Small intestine (tissue), 7 donors: ENCODE data around the gene ANKS6. TPM values are rescaled to one million over a fixed set of nuclear protein-coding genes. Genes with fewer than 3 reads are reported as not detected.

Experiments used
- DNase-seq, 2 donors: peaks; one replicate each; pipeline versions ENCODE4 v3.0.0 to v3.0.0-alpha.2; 2013
- FAIRE-seq: peaks from 2 replicates; lab custom pipeline; 2012; peaks lifted over from hg19 to GRCh38; lab: Jason Lieb, UNC
- H3K27ac ChIP-seq, 3 donors: one replicate each; pipeline ENCODE4 v1.5.1; 2013; ENCODE audit warnings: low read length in 2 of 3, mild to moderate bottlenecking in 2 of 3, control low read depth in 1 of 3, inconsistent platforms in 1 of 3, low read depth in 1 of 3, moderate library complexity in 1 of 3
- H3K27me3 ChIP-seq, 3 donors: one replicate each; pipeline ENCODE4 v1.6.1; 2013; ENCODE audit warnings: low read length in 3 of 3, inconsistent platforms in 1 of 3; ENCODE audit not compliant: control insufficient read depth in 3 of 3, insufficient read depth in 3 of 3
- H3K36me3 ChIP-seq, 3 donors: one replicate each; pipeline ENCODE4 v1.6.1; 2013; ENCODE audit warnings: low read length in 3 of 3, inconsistent platforms in 1 of 3, low read depth in 1 of 3, mild to moderate bottlenecking in 1 of 3, moderate library complexity in 1 of 3; ENCODE audit not compliant: control insufficient read depth in 3 of 3, insufficient read depth in 2 of 3
- H3K4me1 ChIP-seq, 3 donors: one replicate each; pipeline ENCODE4 v1.6.1; 2013; ENCODE audit warnings: low read length in 2 of 3, inconsistent platforms in 1 of 3, low read depth in 1 of 3, mild to moderate bottlenecking in 1 of 3, moderate library complexity in 1 of 3; ENCODE audit not compliant: control insufficient read depth in 3 of 3, insufficient read depth in 2 of 3
- H3K4me3 ChIP-seq, 3 donors: one replicate each; pipeline ENCODE4 v1.5.1; 2013; ENCODE audit warnings: low read length in 3 of 3, control low read depth in 1 of 3, inconsistent platforms in 1 of 3, low read depth in 1 of 3, mild to moderate bottlenecking in 1 of 3, moderate library complexity in 1 of 3
- H3K9me3 ChIP-seq, 2 donors: one replicate each; pipeline ENCODE4 v1.6.1; 2013; ENCODE audit warnings: low read depth in 1 of 2, low read length in 1 of 2; ENCODE audit not compliant: control insufficient read depth in 2 of 2, insufficient read depth in 1 of 2
- WGBS, 3 donors: extraction: QIAGEN DNeasy Blood & Tissue Kit; methylation state at CpG; one replicate each; pipeline ENCODE4 v1.1.7; 2013; 5-methylcytosine and 5-hydroxymethylcytosine counted together
- polyA plus RNA-seq, 4 donors: library from polyadenylated mRNA; stranded (reverse) in 3 of 4; unstranded in 1 of 4; fragments of 200-250 nt in 3 of 4; fragments of 120-200 nt in 1 of 4; gene quantifications; one replicate each; pipeline versions ENCODE4 v1.2.1 to v1.2.3, GENCODE V29; 2013
- donor health status: healthy with polysubstance abuse.
- donor health status: control.
- donor health status: control.
- donor health status: Bipolar disorder and iron deficiency.
- donor health status: healthy.

The ANKS6 gene
- polyA plus RNA-seq, 4 donors = 17.3 to 33.3 (median 19.3) TPM

GRCh38 chr9:98700801-98701200, 95.6 kb downstream of the ANKS6 start:
- Histone ChIP-seq H3K4me3 (no peak overlapping the region), H3K27me3 (peaks cover 0 to 2% (median 0%) of the 10 kb centered on the region in 3 donors), H3K27ac (no peak overlapping the region), H3K4me1 (peaks cover 0 to 5% (median 0%) of the 10 kb centered on the region in 3 donors), H3K9me3 (peaks cover 0 to 11% of the 10 kb centered on the region in 2 donors), H3K36me3 (no peaks in the 10 kb centered on the region)
- DNase-seq (no peak), FAIRE-seq (no peak)
- WGBS, 3 donors = 37 to 53% (median 45%) methylated on average over 4 of the region's 4 CpGs

GRCh38 chr9:98698856-98699255, 97.5 kb downstream of the ANKS6 start:
- no peak for DNase-seq
- Histone ChIP-seq H3K27ac (no peak overlapping the region), H3K27me3 (no peaks in the 10 kb centered on the region), H3K36me3 (no peaks in the 10 kb centered on the region), H3K4me3 (no peak overlapping the region), H3K9me3 (peaks cover 0 to 11% of the 10 kb centered on the region in 2 donors), H3K4me1 (peaks cover 0 to 5% (median 0%) of the 10 kb centered on the region in 3 donors)
- WGBS, 3 donors = 79 to 83% (median 82%) methylated on average over 6 of the region's 6 CpGs
- no peak for FAIRE-seq

- 82 to 95% (median 90%) methylated on average over 2 of the region's 2 CpGs for WGBS, 3 donors
These were observed 101.4 kb downstream of the ANKS6 start for GRCh38 chr9:98694943-98695342.

GRCh38 chr9:98692392-98692791, 104.0 kb downstream of the ANKS6 start:
- DNase-seq (no peak), FAIRE-seq (no peak)
- H3K4me1 ChIP-seq = no peaks in the 10 kb centered on the region
- H3K27me3 ChIP-seq = peaks cover 0 to 2% (median 0%) of the 10 kb centered on the region in 3 donors
- no peak overlapping the region for H3K27ac ChIP-seq
- no peaks in the 10 kb centered on the region for H3K36me3 ChIP-seq
- H3K9me3 ChIP-seq = no peaks in the 10 kb centered on the region
- H3K4me3 ChIP-seq = no peak overlapping the region
- 82 to 90% (median 89%) methylated on average over 7 of the region's 7 CpGs for WGBS, 3 donors

More at GRCh38 chr9:98694943-98695342, 101.4 kb downstream of the ANKS6 start:
- Histone ChIP-seq H3K27ac (no peak overlapping the region), H3K4me1 (no peaks in the 10 kb centered on the region), H3K27me3 (peaks cover 0 to 2% (median 0%) of the 10 kb centered on the region in 3 donors), H3K4me3 (no peak overlapping the region), H3K9me3 (no peaks in the 10 kb centered on the region), H3K36me3 (no peaks in the 10 kb centered on the region)
- FAIRE-seq (no peak), DNase-seq (no peak)

GRCh38 chr9:98691890-98692289, 104.5 kb downstream of the ANKS6 start:
- 67 to 87% (median 77%) methylated on average over 3 of the region's 3 CpGs for WGBS, 3 donors
- Histone ChIP-seq H3K36me3 (no peaks in the 10 kb centered on the region), H3K27me3 (peaks cover 0 to 2% (median 0%) of the 10 kb centered on the region in 3 donors), H3K27ac (no peak overlapping the region), H3K4me3 (no peak overlapping the region), H3K4me1 (no peaks in the 10 kb centered on the region), H3K9me3 (no peaks in the 10 kb centered on the region)
- DNase-seq = no peak
- FAIRE-seq = no peak

- H3K9me3 ChIP-seq = no peaks in the 10 kb centered on the region
- DNase-seq (no peak), FAIRE-seq (no peak)
- H3K4me3 ChIP-seq = no peak overlapping the region
- 55 to 77% (median 69%) methylated on average over 1 of the region's 1 CpG for WGBS, 3 donors
- no peaks in the 10 kb centered on the region for H3K36me3 ChIP-seq
- no peaks in the 10 kb centered on the region for H3K4me1 ChIP-seq
- H3K27ac ChIP-seq = no peak overlapping the region
- peaks cover 0 to 2% (median 0%) of the 10 kb centered on the region in 3 donors for H3K27me3 ChIP-seq
These were observed 105.7 kb downstream of the ANKS6 start for GRCh38 chr9:98690686-98691085.

- H3K36me3 ChIP-seq = no peaks in the 10 kb centered on the region
- no peaks in the 10 kb centered on the region for H3K4me1 ChIP-seq
- H3K9me3 ChIP-seq = no peaks in the 10 kb centered on the region
- no peak for DNase-seq
- no peak overlapping the region for H3K27ac ChIP-seq
- WGBS, 3 donors = 60 to 75% (median 63%) methylated on average over 7 of the region's 7 CpGs
- peaks cover 0 to 2% (median 0%) of the 10 kb centered on the region in 3 donors for H3K27me3 ChIP-seq
- no peak for FAIRE-seq
- no peak overlapping the region for H3K4me3 ChIP-seq
These were observed 107.5 kb downstream of the ANKS6 start for GRCh38 chr9:98688710-98689495.

- H3K9me3 ChIP-seq = no peaks in the 10 kb centered on the region
- peaks cover 0 to 2% (median 0%) of the 10 kb centered on the region in 3 donors for H3K27me3 ChIP-seq
- H3K4me1 ChIP-seq = no peaks in the 10 kb centered on the region
- no peak overlapping the region for H3K4me3 ChIP-seq
- DNase-seq = no peak
- H3K36me3 ChIP-seq = no peaks in the 10 kb centered on the region
- FAIRE-seq = no peak
- H3K27ac ChIP-seq = no peak overlapping the region
- WGBS, 3 donors = 86 to 94% (median 93%) methylated on average over 1 of the region's 1 CpG
These were observed 108.4 kb downstream of the ANKS6 start for GRCh38 chr9:98687911-98688310.
